ENCODE measurements around the gene CAMK1. TPM values are rescaled to one million over a fixed set of nuclear protein-coding genes. Genes with fewer than 3 reads are reported as not detected.

The CAMK1 gene
- total and polyA plus RNA-seq, 3 donors from 2014 or later, result 62.7 to 185 (median 127) TPM

GRCh38 chr3:9744162-9744561, 25.6 kb downstream of the CAMK1 start:
- intact Hi-C loops (cut with DNase I; ENCODE audit: low total_unique reads), result no loop called here
- DNase-seq, result no peak
- Histone ChIP-seq H3K4me1 (peaks cover 5% of the 10 kb centered on the region), H3K4me3 (no peak overlapping the region), H3K36me3 (ENCODE audit: low read depth, missing control alignments) (no peaks in the 10 kb centered on the region), H3K9me3 (no peaks in the 10 kb centered on the region), H3K27me3 (no peaks in the 10 kb centered on the region), H3K27ac (no peak overlapping the region)
- WGBS, 2 donors, result 95 to 96% methylated on average over 13 of the region's 13 CpGs
- TF ChIP-seq, protein P1, sequence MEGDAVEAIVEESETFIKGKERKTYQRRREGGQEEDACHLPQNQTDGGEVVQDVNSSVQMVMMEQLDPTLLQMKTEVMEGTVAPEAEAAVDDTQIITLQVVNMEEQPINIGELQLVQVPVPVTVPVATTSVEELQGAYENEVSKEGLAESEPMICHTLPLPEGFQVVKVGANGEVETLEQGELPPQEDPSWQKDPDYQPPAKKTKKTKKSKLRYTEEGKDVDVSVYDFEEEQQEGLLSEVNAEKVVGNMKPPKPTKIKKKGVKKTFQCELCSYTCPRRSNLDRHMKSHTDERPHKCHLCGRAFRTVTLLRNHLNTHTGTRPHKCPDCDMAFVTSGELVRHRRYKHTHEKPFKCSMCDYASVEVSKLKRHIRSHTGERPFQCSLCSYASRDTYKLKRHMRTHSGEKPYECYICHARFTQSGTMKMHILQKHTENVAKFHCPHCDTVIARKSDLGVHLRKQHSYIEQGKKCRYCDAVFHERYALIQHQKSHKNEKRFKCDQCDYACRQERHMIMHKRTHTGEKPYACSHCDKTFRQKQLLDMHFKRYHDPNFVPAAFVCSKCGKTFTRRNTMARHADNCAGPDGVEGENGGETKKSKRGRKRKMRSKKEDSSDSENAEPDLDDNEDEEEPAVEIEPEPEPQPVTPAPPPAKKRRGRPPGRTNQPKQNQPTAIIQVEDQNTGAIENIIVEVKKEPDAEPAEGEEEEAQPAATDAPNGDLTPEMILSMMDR (IDR thresholded peaks at IDR 0.05), result no peak
- TF ChIP-seq POLR2A (IDR thresholded peaks at IDR 0.05), result no peak

DNA sequence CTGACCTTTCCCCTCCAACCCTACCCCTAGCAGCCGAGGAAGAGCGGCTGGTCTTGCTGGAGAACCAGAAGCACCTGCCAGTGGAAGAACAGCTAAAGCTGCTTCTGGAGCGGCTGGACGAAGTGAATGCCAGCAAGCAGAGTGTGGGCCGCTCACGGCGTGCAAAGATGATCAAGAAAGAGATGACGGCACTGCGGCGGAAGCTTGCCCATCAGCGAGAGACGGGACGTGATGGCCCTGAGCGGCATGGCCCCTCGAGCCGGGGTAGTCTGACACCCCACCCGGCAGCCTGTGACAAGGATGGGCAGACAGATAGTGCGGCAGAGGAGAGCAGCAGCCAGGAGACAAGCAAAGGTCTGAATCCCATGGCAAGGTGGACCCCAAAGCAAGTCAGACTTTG, 26.2 kb downstream of the CAMK1 start:
- Histone ChIP-seq H3K36me3 (ENCODE audit: low read depth, missing control alignments) (no peaks in the 10 kb centered on the region), H3K27me3 (no peaks in the 10 kb centered on the region), H3K27ac (no peak overlapping the region), H3K9me3 (no peaks in the 10 kb centered on the region), H3K4me1 (no peaks in the 10 kb centered on the region), H3K4me3 (no peak overlapping the region)
- TF ChIP-seq POLR2A (IDR thresholded peaks at IDR 0.05), result no peak
- TF ChIP-seq, protein P1 (IDR thresholded peaks at IDR 0.05), result no peak
- DNase-seq, result no peak
- 96 to 98% methylated on average over 14 to 18 of the region's 18 CpGs for WGBS, 2 donors
- intact Hi-C loops (cut with DNase I; ENCODE audit: low total_unique reads), result no loop called here

DNA sequence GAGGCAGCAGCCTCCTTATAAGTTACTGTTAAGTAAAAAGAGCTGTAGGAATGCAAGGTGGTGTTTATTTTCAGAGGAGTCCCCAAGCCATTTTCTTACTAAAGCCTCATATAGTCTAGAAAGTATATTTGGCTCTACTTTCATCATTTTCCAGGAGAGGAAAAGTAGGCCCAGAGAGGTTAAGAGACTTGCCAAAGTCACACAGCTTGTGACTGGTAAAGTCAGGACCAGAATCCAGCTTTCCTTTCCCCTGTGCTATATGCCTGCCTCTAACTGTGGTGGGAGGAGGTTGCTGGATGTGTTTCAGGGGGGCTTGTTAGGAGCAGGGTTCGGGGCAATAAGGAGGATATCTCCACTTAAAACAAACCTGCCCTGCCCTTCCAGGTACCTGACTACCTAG, 27.2 kb downstream of the CAMK1 start:
- Histone ChIP-seq H3K9me3 (no peaks in the 10 kb centered on the region), H3K27me3 (no peaks in the 10 kb centered on the region), H3K4me1 (no peaks in the 10 kb centered on the region), H3K36me3 (ENCODE audit: low read depth, missing control alignments) (no peaks in the 10 kb centered on the region), H3K4me3 (no peak overlapping the region), H3K27ac (no peak overlapping the region)
- TF ChIP-seq POLR2A (IDR thresholded peaks at IDR 0.05), result no peak
- TF ChIP-seq, protein P1 (IDR thresholded peaks at IDR 0.05), result no peak
- 100% methylated on average over 1 of the region's 1 CpG for WGBS, 2 donors
- no peak for DNase-seq
- intact Hi-C loops (cut with DNase I; ENCODE audit: low total_unique reads), result no loop called here

GRCh38 chr3:9739181-9739580, 30.6 kb downstream of the CAMK1 start:
- no peaks in the 10 kb centered on the region for H3K27me3 ChIP-seq
- DNase-seq, result no peak
- peaks cover 6% of the 10 kb centered on the region for H3K4me1 ChIP-seq
- no peak overlapping the region for H3K4me3 ChIP-seq
- no peak overlapping the region for H3K27ac ChIP-seq
- no peak for TF ChIP-seq POLR2A (IDR thresholded peaks at IDR 0.05)
- TF ChIP-seq, protein P1 (IDR thresholded peaks at IDR 0.05), result no peak
- WGBS, 2 donors, result 95 to 98% methylated on average over 8 to 15 of the region's 15 CpGs
- intact Hi-C loops (cut with DNase I; ENCODE audit: low total_unique reads), result no loop called here
- no peaks in the 10 kb centered on the region for H3K9me3 ChIP-seq
- H3K36me3 ChIP-seq (ENCODE audit: low read depth, missing control alignments), result no peaks in the 10 kb centered on the region

- Histone ChIP-seq H3K27me3 (no peaks in the 10 kb centered on the region), H3K4me3 (no peak overlapping the region), H3K4me1 (peaks cover 19% of the 10 kb centered on the region), H3K27ac (no peak overlapping the region), H3K36me3 (ENCODE audit: low read depth, missing control alignments) (no peaks in the 10 kb centered on the region), H3K9me3 (no peaks in the 10 kb centered on the region)
- 59 to 61% methylated on average over 2 of the region's 2 CpGs for WGBS, 2 donors
- intact Hi-C loops (cut with DNase I; ENCODE audit: low total_unique reads), result no loop called here
- TF ChIP-seq, protein P1 (IDR thresholded peaks at IDR 0.05), result no peak
- no peak for TF ChIP-seq POLR2A (IDR thresholded peaks at IDR 0.05)
- peak; percentile 31 for DNase-seq
These were observed 32.9 kb downstream of the CAMK1 start for GRCh38 chr3:9736831-9737230.
